ENCODE results near the gene INSYN2B. TPM values are rescaled to one million over a fixed set of nuclear protein-coding genes. Genes with fewer than 3 reads are reported as not detected.

INSYN2B gene
- total RNA-seq, 1 experiment from 2014 or later, result 0.19 TPM

DNA sequence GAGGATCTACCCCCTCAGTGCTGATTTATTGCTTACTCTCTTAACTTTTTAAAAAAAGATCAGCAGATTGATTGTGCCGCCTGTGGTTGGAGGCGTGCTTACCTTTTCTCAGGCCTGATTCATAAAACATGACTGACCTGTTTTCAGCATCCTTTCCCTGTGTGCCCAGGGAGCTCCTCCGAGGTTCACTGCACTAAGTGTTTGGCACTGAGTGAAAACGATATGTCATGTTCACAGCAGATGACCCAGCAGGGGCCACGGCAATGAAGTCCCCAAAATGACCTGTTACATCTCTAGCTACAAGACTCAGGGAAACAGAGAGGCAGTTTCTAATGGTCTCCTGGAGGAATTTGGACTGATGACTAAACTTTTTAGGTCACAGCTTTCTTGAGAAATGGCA is 69.9 kb downstream of the INSYN2B start:
- no peak for DNase-seq (ENCODE audit: unreplicated experiment)
- Mint-ChIP-seq H3K4me1 (ENCODE audit: insufficient read depth, unreplicated experiment) (no peaks in the 10 kb centered on the region), H3K27ac (ENCODE audit: low read depth, unreplicated experiment) (no peak overlapping the region), H3K4me3 (ENCODE audit: unreplicated experiment) (no peak overlapping the region), H3K36me3 (ENCODE audit: insufficient read depth, unreplicated experiment) (no peaks in the 10 kb centered on the region), H3K9me3 (ENCODE audit: unreplicated experiment) (no peaks in the 10 kb centered on the region), H3K27me3 (ENCODE audit: insufficient read depth, unreplicated experiment) (no peaks in the 10 kb centered on the region)
- CTCF ChIA-PET, result interaction anchor here (0.7 to 1.5 kb wide), 2 partner anchors 70 to 274 kb away, joined by 4 read pairs; partner anchors contain the start of gene INSYN2B
- no TSS peak for BruUV-seq (replicated peaks)
- POLR2A ChIA-PET, result no interaction called here
- TF ChIP-seq, protein P1, sequence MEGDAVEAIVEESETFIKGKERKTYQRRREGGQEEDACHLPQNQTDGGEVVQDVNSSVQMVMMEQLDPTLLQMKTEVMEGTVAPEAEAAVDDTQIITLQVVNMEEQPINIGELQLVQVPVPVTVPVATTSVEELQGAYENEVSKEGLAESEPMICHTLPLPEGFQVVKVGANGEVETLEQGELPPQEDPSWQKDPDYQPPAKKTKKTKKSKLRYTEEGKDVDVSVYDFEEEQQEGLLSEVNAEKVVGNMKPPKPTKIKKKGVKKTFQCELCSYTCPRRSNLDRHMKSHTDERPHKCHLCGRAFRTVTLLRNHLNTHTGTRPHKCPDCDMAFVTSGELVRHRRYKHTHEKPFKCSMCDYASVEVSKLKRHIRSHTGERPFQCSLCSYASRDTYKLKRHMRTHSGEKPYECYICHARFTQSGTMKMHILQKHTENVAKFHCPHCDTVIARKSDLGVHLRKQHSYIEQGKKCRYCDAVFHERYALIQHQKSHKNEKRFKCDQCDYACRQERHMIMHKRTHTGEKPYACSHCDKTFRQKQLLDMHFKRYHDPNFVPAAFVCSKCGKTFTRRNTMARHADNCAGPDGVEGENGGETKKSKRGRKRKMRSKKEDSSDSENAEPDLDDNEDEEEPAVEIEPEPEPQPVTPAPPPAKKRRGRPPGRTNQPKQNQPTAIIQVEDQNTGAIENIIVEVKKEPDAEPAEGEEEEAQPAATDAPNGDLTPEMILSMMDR (IDR thresholded peaks at IDR 0.05; ENCODE audit: unreplicated experiment), result no peak
- intact Hi-C loops (cut with micrococcal nuclease), result no loop called here

DNA sequence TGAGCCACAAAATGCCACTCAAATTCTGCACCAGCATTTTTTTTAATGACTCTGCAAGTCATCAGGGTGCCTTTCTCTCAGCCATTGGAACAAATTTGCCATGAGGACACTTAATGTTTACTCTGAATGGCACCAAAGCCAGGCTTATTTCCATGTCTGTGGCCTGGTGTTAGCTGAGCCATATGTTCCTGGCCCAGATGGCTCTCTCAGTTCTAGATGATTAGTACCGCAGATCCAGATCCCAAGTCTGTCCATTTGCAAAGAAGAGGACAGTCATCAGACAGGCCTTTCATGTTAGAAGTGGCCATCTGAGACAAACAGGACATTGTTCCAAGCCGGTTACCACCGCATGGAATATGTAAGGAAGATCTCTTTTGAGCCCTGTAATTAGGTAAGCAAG is 70.3 kb downstream of the INSYN2B start:
- POLR2A ChIA-PET, result interaction anchor here (0.6 kb wide), 1 partner anchor 40 kb away, joined by 4 read pairs; no protein-coding TSS in a partner anchor
- Mint-ChIP-seq H3K4me3 (ENCODE audit: unreplicated experiment) (no peak overlapping the region), H3K27ac (ENCODE audit: low read depth, unreplicated experiment) (no peak overlapping the region), H3K36me3 (ENCODE audit: insufficient read depth, unreplicated experiment) (no peaks in the 10 kb centered on the region), H3K4me1 (ENCODE audit: insufficient read depth, unreplicated experiment) (no peaks in the 10 kb centered on the region), H3K9me3 (ENCODE audit: unreplicated experiment) (no peaks in the 10 kb centered on the region), H3K27me3 (ENCODE audit: insufficient read depth, unreplicated experiment) (no peaks in the 10 kb centered on the region)
- CTCF ChIA-PET, result interaction anchor here (1.5 kb wide), 1 partner anchor 70 kb away, joined by 4 read pairs; the partner anchor contains the start of gene INSYN2B
- TF ChIP-seq, protein P1 (IDR thresholded peaks at IDR 0.05; ENCODE audit: unreplicated experiment), result no peak
- no TSS peak for BruUV-seq (replicated peaks)
- no peak for DNase-seq (ENCODE audit: unreplicated experiment)
- intact Hi-C loops (cut with micrococcal nuclease), result no loop called here

GRCh38 chr5:169908864-169909263 is 71.4 kb downstream of the INSYN2B start:
- TF ChIP-seq, protein P1 (IDR thresholded peaks at IDR 0.05; ENCODE audit: unreplicated experiment), result no peak
- DNase-seq (ENCODE audit: unreplicated experiment), result no peak
- no TSS peak for BruUV-seq (replicated peaks)
- CTCF ChIA-PET, result interaction anchor here (0.7 to 4.5 kb wide), 2 partner anchors 71 to 79 kb away, joined by 4 to 20 read pairs; partner anchors contain the start of gene INSYN2B
- Mint-ChIP-seq H3K9me3 (ENCODE audit: unreplicated experiment) (no peaks in the 10 kb centered on the region), H3K27ac (ENCODE audit: low read depth, unreplicated experiment) (no peak overlapping the region), H3K4me3 (ENCODE audit: unreplicated experiment) (no peak overlapping the region), H3K36me3 (ENCODE audit: insufficient read depth, unreplicated experiment) (no peaks in the 10 kb centered on the region), H3K4me1 (ENCODE audit: insufficient read depth, unreplicated experiment) (no peaks in the 10 kb centered on the region), H3K27me3 (ENCODE audit: insufficient read depth, unreplicated experiment) (no peaks in the 10 kb centered on the region)
- intact Hi-C loops (cut with micrococcal nuclease), result no loop called here
- POLR2A ChIA-PET, result no interaction called here

- intact Hi-C loops (cut with micrococcal nuclease), result no loop called here
- no TSS peak for BruUV-seq (replicated peaks)
- DNase-seq (ENCODE audit: unreplicated experiment), result no peak
- H3K4me3 Mint-ChIP-seq (ENCODE audit: unreplicated experiment), result no peak overlapping the region
- peaks cover 2% of the 10 kb centered on the region for H3K9me3 Mint-ChIP-seq (ENCODE audit: unreplicated experiment)
- TF ChIP-seq, protein P1 (IDR thresholded peaks at IDR 0.05; ENCODE audit: unreplicated experiment), result no peak
- H3K27me3 Mint-ChIP-seq (ENCODE audit: insufficient read depth, unreplicated experiment), result no peaks in the 10 kb centered on the region
- CTCF ChIA-PET, result interaction anchor here (0.6 to 4.5 kb wide), 6 partner anchors 73 to 920 kb away, joined by 3 to 20 read pairs (median 4); partner anchors contain the start of gene INSYN2B
- no peaks in the 10 kb centered on the region for H3K36me3 Mint-ChIP-seq (ENCODE audit: insufficient read depth, unreplicated experiment)
- no peak overlapping the region for H3K27ac Mint-ChIP-seq (ENCODE audit: low read depth, unreplicated experiment)
- no peaks in the 10 kb centered on the region for H3K4me1 Mint-ChIP-seq (ENCODE audit: insufficient read depth, unreplicated experiment)
- POLR2A ChIA-PET, result no interaction called here
These were observed 73.3 kb downstream of the INSYN2B start for GRCh38 chr5:169906745-169907649.

Measured in MCF 10A (cell line).